HepG2 (cell line): ENCODE data around the gene NTPCR. TPM values are rescaled to one million over a fixed set of nuclear protein-coding genes. Genes with fewer than 3 reads are reported as not detected.

Experiments
- AGO2 ChIP-seq: fragments of 200-400 bp; formaldehyde crosslinking; optimal IDR thresholded peaks from 2 replicates; pipeline ENCODE3; 2017; ENCODE audit warnings: mild to moderate bottlenecking, low read depth, low read length, moderate library complexity
- ARHGAP35 ChIP-seq: sonication (generic); formaldehyde crosslinking; IDR thresholded peaks from 2 replicates; pipeline ENCODE4 v1.9.0; 2022; ENCODE audit warnings: mild to moderate bottlenecking, inconsistent platforms, moderate library complexity, missing genetic modification reagents, borderline replicate concordance
- EZH2 ChIP-seq: conservative IDR thresholded peaks from 2 replicates; pipeline ENCODE4 v1.6.1; 2012; ENCODE audit warnings: mild to moderate bottlenecking, low read depth, low read length, moderate library complexity
- FOSL1 ChIP-seq: sonication (generic); formaldehyde crosslinking; IDR thresholded peaks from 2 replicates; pipeline ENCODE4 v1.9.0; 2021; ENCODE audit warnings: missing genetic modification reagents, borderline replicate concordance
- FOXK1 ChIP-seq: sonication (generic); formaldehyde crosslinking; IDR thresholded peaks from 2 replicates; pipeline ENCODE4 v1.4.0; 2020; ENCODE audit warnings: low read depth, missing genetic modification reagents, borderline replicate concordance
- GTF2F1 ChIP-seq: fragments of 150-350 bp; IDR thresholded peaks from 2 replicates; pipeline ENCODE4 v1.6.1; 2014; ENCODE audit warnings: low read length
- ISL2 ChIP-seq: sonication (generic); formaldehyde crosslinking; IDR thresholded peaks from 2 replicates; pipeline ENCODE4 v1.5.0; 2020; ENCODE audit warnings: missing genetic modification reagents
- KDM2A ChIP-seq: sonication (generic); formaldehyde crosslinking; IDR thresholded peaks from 2 replicates; pipeline ENCODE4 v1.4.0; 2020; ENCODE audit warnings: low read depth, missing genetic modification reagents, borderline replicate concordance
- MXD3 ChIP-seq: IDR thresholded peaks from 2 replicates; pipeline ENCODE4 v1.6.1; 2016; ENCODE audit warnings: mild to moderate bottlenecking, missing biosample characterization, missing genetic modification reagents
- NCOA2 ChIP-seq: sonication (generic); formaldehyde crosslinking; IDR thresholded peaks from 2 replicates; pipeline ENCODE4 v1.8.0; 2022; ENCODE audit warnings: inconsistent platforms
- NCOA5 ChIP-seq: sonication (generic); formaldehyde crosslinking; IDR thresholded peaks from 2 replicates; pipeline ENCODE4 v1.4.0; 2020; ENCODE audit warnings: missing genetic modification reagents
- PAF1 ChIP-seq: IDR thresholded peaks from 2 replicates; pipeline ENCODE4 v1.6.1; 2016; ENCODE audit warnings: missing genetic modification reagents, missing compliant biosample characterization
- RBFOX2 ChIP-seq: fragments of 200-400 bp; formaldehyde crosslinking; IDR thresholded peaks from 2 replicates; pipeline ENCODE4 v1.6.1; 2017; ENCODE audit warnings: low read depth, mild to moderate bottlenecking, low read length
- SCMH1 ChIP-seq: sonication (generic); formaldehyde crosslinking; IDR thresholded peaks from 2 replicates; pipeline ENCODE4 v1.9.0; 2021; ENCODE audit warnings: missing genetic modification reagents, mild to moderate bottlenecking, borderline replicate concordance
- SIX4 ChIP-seq: sonication (generic); formaldehyde crosslinking; IDR thresholded peaks from 2 replicates; pipeline ENCODE4 v1.4.0; 2020; ENCODE audit warnings: missing genetic modification reagents
- SOX13 ChIP-seq, 3 experiments: fragments of 450-650 bp in 1 of 3; sonication (generic) in 1 of 3; formaldehyde crosslinking in 1 of 3; IDR thresholded peaks in 2 of 3; conservative IDR thresholded peaks in 1 of 3; 2 replicates each; pipeline versions ENCODE4 v1.5.0 to v1.6.1; 2016 to 2020; ENCODE audit warnings: antibody characterized with exemption in 1 of 3, mild to moderate bottlenecking in 1 of 3, missing compliant biosample characterization in 1 of 3, missing genetic modification reagents in 1 of 3, moderate library complexity in 1 of 3
- SOX6 ChIP-seq, 2 experiments: fragments of 450-650 bp in 1 of 2; sonication (generic) in 1 of 2; formaldehyde crosslinking in 1 of 2; IDR thresholded peaks; 2 replicates each; pipeline versions ENCODE4 v1.4.0 to v1.6.1; 2017 to 2020; ENCODE audit warnings: antibody characterized with exemption in 1 of 2, mild to moderate bottlenecking in 1 of 2, missing genetic modification reagents in 1 of 2
- SRSF9 ChIP-seq: fragments of 200-400 bp; formaldehyde crosslinking; IDR thresholded peaks from 2 replicates; pipeline ENCODE4 v1.6.1; 2018; ENCODE audit warnings: borderline replicate concordance, mild to moderate bottlenecking, low read depth, low read length; ENCODE audit not compliant: insufficient read depth, poor library complexity, severe bottlenecking
- TCF7L2 ChIP-seq: IDR thresholded peaks from 2 replicates; pipeline ENCODE4 v1.6.1; 2011; ENCODE audit warnings: mild to moderate bottlenecking, low read depth, low read length, moderate library complexity
- THAP11 ChIP-seq: IDR thresholded peaks from 2 replicates; pipeline ENCODE4 v1.6.1; 2016; ENCODE audit warnings: missing biosample characterization, missing genetic modification reagents
- ZBTB25 ChIP-seq: IDR thresholded peaks from 2 replicates; pipeline ENCODE4 v1.6.1; 2018; ENCODE audit warnings: missing genetic modification reagents
- ZC3H4 ChIP-seq: sonication (generic); formaldehyde crosslinking; IDR thresholded peaks from 2 replicates; pipeline ENCODE4 v1.4.0; 2020; ENCODE audit warnings: missing genetic modification reagents, borderline replicate concordance
- ZKSCAN5 ChIP-seq: sonication (generic); formaldehyde crosslinking; IDR thresholded peaks from 2 replicates; pipeline ENCODE4 v1.5.1; 2020; ENCODE audit warnings: mild to moderate bottlenecking, missing genetic modification reagents
- ZNF431 ChIP-seq: sonication (generic); formaldehyde crosslinking; IDR thresholded peaks from 2 replicates; pipeline ENCODE4 v1.9.0; 2022; ENCODE audit warnings: missing genetic modification reagents, low read depth, mild to moderate bottlenecking, borderline replicate concordance
- ZNF747 ChIP-seq: sonication (generic); formaldehyde crosslinking; IDR thresholded peaks from 2 replicates; pipeline ENCODE4 v1.8.1; 2023; ENCODE audit warnings: missing genetic modification reagents, mild to moderate bottlenecking, borderline replicate concordance
- ZNF777 ChIP-seq: sonication (generic); formaldehyde crosslinking; IDR thresholded peaks from 2 replicates; pipeline ENCODE4 v1.4.0; 2020; ENCODE audit warnings: missing genetic modification reagents
- ZNF780A ChIP-seq: sonication (generic); formaldehyde crosslinking; IDR thresholded peaks from 2 replicates; pipeline ENCODE4 v1.8.0; 2022; ENCODE audit warnings: mild to moderate bottlenecking, missing genetic modification reagents, moderate library complexity
- ZSCAN20 ChIP-seq: sonication (generic); formaldehyde crosslinking; IDR thresholded peaks from 2 replicates; pipeline ENCODE4 v1.4.0; 2020; ENCODE audit warnings: missing genetic modification reagents, mild to moderate bottlenecking, borderline replicate concordance
- ZSCAN9 ChIP-seq: IDR thresholded peaks from 2 replicates; pipeline ENCODE4 v1.6.1; 2016; ENCODE audit warnings: borderline replicate concordance
- polyA plus RNA-seq, 8 experiments: library from polyadenylated mRNA; depleted of rRNA in 3 of 8; stranded (reverse) in 7 of 8; unstranded in 1 of 8; fragments of >200 nt; fragmentation: Illumina TruSeq in 4 of 8; extraction: Trizol in 4 of 8; gene quantifications; 2 replicates each; pipeline versions ENCODE4 v1.2.1 to v1.2.3, GENCODE V29; 2011 to 2016; ENCODE audit warnings: low read depth in 4 of 8, missing spikeins in 1 of 8, mixed read lengths in 1 of 8; ENCODE audit not compliant: insufficient read depth in 1 of 8
- total RNA-seq, 5 experiments: library from RNA; depleted of rRNA; stranded (reverse); fragments of >200 nt; fragmentation: Illumina TruSeq; extraction: Trizol; gene quantifications; 2 replicates each; pipeline ENCODE4 v1.2.3, GENCODE V29; 2016; ENCODE audit warnings: low read depth in 1 of 5

Gene NTPCR
- total and polyA plus RNA-seq, 2 of the 13 experiments (the other 11 are each of a cell fraction or from before 2014, with no cell fraction given) = 11.7 to 47.0 TPM

GRCh38 chr1:232950197-232951176 lies at the start of gene NTPCR (continued):
- TF ChIP-seq MXD3 = 0 out of 2 replicates have a peak, but pooled peaks have one; percentile 34
- TF ChIP-seq ZNF431 = no peak
- TF ChIP-seq ZNF747 (CRISPR knock-in tag) = no peak
- TF ChIP-seq NCOA5 = no peak
- TF ChIP-seq ISL2 (CRISPR knock-in tag) = no peak
- no peak for TF ChIP-seq SCMH1 (CRISPR knock-in tag)
- TF ChIP-seq ZSCAN20 (CRISPR knock-in tag) = no peak
- TF ChIP-seq RBFOX2 = peak; percentile 80
- TF ChIP-seq NCOA2 (CRISPR knock-in tag) = no peak
- TF ChIP-seq FOSL1 (CRISPR knock-in tag) = no peak
- TF ChIP-seq ZNF780A (CRISPR knock-in tag) = no peak
- peak; percentile 50; the same call in 1 of the 2 replicates for TF ChIP-seq KDM2A (CRISPR knock-in tag)
- TF ChIP-seq SOX6 (IDR thresholded peaks at IDR 0.05) = no peak
- TF ChIP-seq SOX6 (CRISPR knock-in tag; IDR thresholded peaks at IDR 0.05) = no peak
- no peak for TF ChIP-seq SOX13 (IDR thresholded peaks at IDR 0.05)
- TF ChIP-seq SOX13 (CRISPR knock-in tag; conservative IDR thresholded peaks at IDR 0.05 in 1 of 2, IDR thresholded peaks at IDR 0.05 in 1 of 2) = no peak
- 0 out of 2 replicates have a peak, but pooled peaks have one; percentile 19 for TF ChIP-seq ZNF777
- TF ChIP-seq AGO2 = peak; percentile 28
- no peak for TF ChIP-seq GTF2F1
- TF ChIP-seq ZBTB25 (CRISPR knock-in tag) = no peak
- no peak for TF ChIP-seq ZC3H4
- no peak for TF ChIP-seq ARHGAP35
- no peak for TF ChIP-seq TCF7L2
- TF ChIP-seq PAF1 (CRISPR knock-in tag) = no peak
- TF ChIP-seq ZKSCAN5 (CRISPR knock-in tag) = no peak
- peak; percentile 60 for TF ChIP-seq THAP11 (CRISPR knock-in tag)
- TF ChIP-seq SRSF9 = no peak
- TF ChIP-seq SIX4 (CRISPR knock-in tag) = 0 out of 2 replicates have a peak, but pooled peaks have one; percentile 13
- 0 out of 2 replicates have a peak, but pooled peaks have one; percentile 30 for TF ChIP-seq FOXK1
- TF ChIP-seq EZH2 = no peak
- no peak; the same call in 1 of the 2 replicates for TF ChIP-seq ZSCAN9 (CRISPR knock-in tag)
